Measurements from ENCODE around the gene ASXL1. TPM values are rescaled to one million over a fixed set of nuclear protein-coding genes. Genes with fewer than 3 reads are reported as not detected.

Gene ASXL1
- total and polyA plus RNA-seq, 10 of the 15 experiments (the other 5 are each of a cell fraction or from before 2014, with no cell fraction given): 11.0 to 87.6 (median 56.8) TPM

- no peak overlapping the region for H2AFZ ChIP-seq (ENCODE audit: control insufficient read depth, low read depth, low read length)
- WGBS (ENCODE audit: insufficient coverage, insufficient replicate concordance, low lambda C conversion rate, missing lambda C conversion rate): 0% methylated on average over 1 of the region's 35 CpGs
- no peaks in the 10 kb centered on the region for H3K27me3 ChIP-seq (replicated peaks in 1 of 2; ENCODE audit: control insufficient read depth in 2 of 2, insufficient read depth in 2 of 2, low read length in 1 of 2)
- ATAC-seq (no peak), FAIRE-seq (no peak), DNase-seq (ENCODE audit: low read depth, low spot score) (no peak)
- no peaks in the 10 kb centered on the region for H3K36me3 ChIP-seq (ENCODE audit: control insufficient read depth in 2 of 2, insufficient read depth in 2 of 2, low read length in 1 of 2)
- H3K27ac ChIP-seq (ENCODE audit: control insufficient read depth, insufficient read depth): peak overlapping the region; percentile 86; the same call in 1 of the 2 replicates
- CTCF ChIA-PET: interaction anchor here (1.5 to 2.3 kb wide), 4 partner anchors 14 to 149 kb away, joined by 3 to 6 read pairs (median 4); no protein-coding TSS in a partner anchor
- no peak overlapping the region; the same call in 1 of the 2 replicates for H3K9ac ChIP-seq (ENCODE audit: control insufficient read depth, insufficient read depth, low read length)
- H3K79me2 ChIP-seq (ENCODE audit: control insufficient read depth, insufficient read depth, low read length): peaks cover 56% of the 10 kb centered on the region
- peaks cover 4% of the 10 kb centered on the region for H4K20me1 ChIP-seq (ENCODE audit: control insufficient read depth, insufficient read depth)
- in situ Hi-C loops (cut with MboI): no loop called here
- RAD21 ChIA-PET (ENCODE audit: unreplicated experiment): interaction anchor here (0.7 to 3.3 kb wide), 8 partner anchors 9 to 153 kb away, joined by 3 to 17 read pairs (median 4); no protein-coding TSS in a partner anchor
- peak overlapping the region; percentile 77; the same call in 1 of the 2 replicates for H3K4me3 ChIP-seq
- BruUV-seq (replicated peaks): no TSS peak
- POLR2A ChIA-PET: interaction anchor here (1.0 to 3.0 kb wide), 5 partner anchors 9 to 73 kb away, joined by 3 to 16 read pairs (median 4); no protein-coding TSS in a partner anchor
- H3K4me1 ChIP-seq (ENCODE audit: control insufficient read depth, insufficient read depth, low read length): peaks cover 32% of the 10 kb centered on the region
- SMC1A ChIA-PET (ENCODE audit: uncharacterized antibody, unreplicated experiment): interaction anchor here (1.3 to 2.7 kb wide), 7 partner anchors 10 to 250 kb away, joined by 3 to 18 read pairs (median 6); no protein-coding TSS in a partner anchor
- H3K4me2 ChIP-seq (ENCODE audit: control insufficient read depth, insufficient read depth): no peak overlapping the region
- intact Hi-C loops (cut with micrococcal nuclease; ENCODE audit: unreplicated experiment): loop anchor here (2.0 to 5.0 kb wide), 3 partner anchors 80 to 1634 kb away; partner anchors contain the start of genes PLAGL2, POFUT1 and RALY
- no peaks in the 10 kb centered on the region; the same call in 2 of the 3 replicates for H3K9me3 ChIP-seq (replicated peaks; ENCODE audit: control insufficient read depth, insufficient read depth, low read length)
- TF ChIP-seq EP300 (IDR thresholded peaks at IDR 0.05; ENCODE audit: borderline replicate concordance in 1 of 2, control insufficient read depth in 1 of 2, low read depth in 2 of 2, low read length in 2 of 2) (no peak), ZZZ3 (IDR thresholded peaks at IDR 0.05; ENCODE audit: control insufficient read depth, insufficient read length, low read depth) (no peak), ZNF207 (IDR thresholded peaks at IDR 0.05; ENCODE audit: borderline replicate concordance) (no peak), PKNOX1 (IDR thresholded peaks at IDR 0.05) (no peak), ZNF622 (IDR thresholded peaks at IDR 0.05) (no peak), ESRRA (IDR thresholded peaks at IDR 0.05; ENCODE audit: low read length) (no peak), ZNF384 (IDR thresholded peaks at IDR 0.05; ENCODE audit: borderline replicate concordance, low read depth, low read length) (no peak), MXI1 (IDR thresholded peaks at IDR 0.05; ENCODE audit: low read depth, low read length) (no peak), EGR1 (IDR thresholded peaks at IDR 0.05; ENCODE audit: borderline replicate concordance in 1 of 2, low read depth in 2 of 2, low read length in 2 of 2) (no peak), ZBTB40 (IDR thresholded peaks at IDR 0.05; ENCODE audit: borderline replicate concordance) (no peak), RAD51 (IDR thresholded peaks at IDR 0.05) (no peak), JUND (IDR thresholded peaks at IDR 0.05; ENCODE audit: low read depth, low read length) (no peak), ZNF687 (IDR thresholded peaks at IDR 0.05) (no peak), POLR2AphosphoS2 (IDR thresholded peaks at IDR 0.05; ENCODE audit: low read depth, low read length) (no peak), MEF2B (IDR thresholded peaks at IDR 0.05; ENCODE audit: partially characterized antibody, poor library complexity, severe bottlenecking) (no peak)
Measured at GRCh38 chr20:32358632-32358882, 426 bp downstream of the ASXL1 start.
